Mesodermal cell (in vitro differentiated cells): Measurements from ENCODE around the gene ACTL7B.
"Not testable (repeated sequence)": the region's sequence is repeated elsewhere in the genome, so short reads cannot be mapped to it uniquely, and the experiment has no call there.

Experiments used
- H3K27ac ChIP-seq: 2 replicates; pipeline ENCODE4 v1.7.0; 2013; ENCODE audit warnings: mild to moderate bottlenecking, low read depth, low read length, moderate library complexity; ENCODE audit not compliant: severe bottlenecking
- H3K36me3 ChIP-seq: 2 replicates; pipeline ENCODE4 v1.7.1; 2013; ENCODE audit warnings: mild to moderate bottlenecking, low read length, moderate library complexity; ENCODE audit not compliant: control insufficient read depth, insufficient read depth
- H3K4me1 ChIP-seq: one replicate; pipeline ENCODE4 v1.7.1; 2013; ENCODE audit warnings: mild to moderate bottlenecking, low read length; ENCODE audit not compliant: insufficient read depth, control insufficient read depth, poor library complexity, severe bottlenecking
- H3K4me3 ChIP-seq: 2 replicates; pipeline ENCODE4 v1.7.0; 2013; ENCODE audit warnings: low read length, control low read depth, mild to moderate bottlenecking; ENCODE audit not compliant: insufficient read depth, poor library complexity, severe bottlenecking; ENCODE audit errors: extremely low read depth
- H3K9me3 ChIP-seq: 2 replicates; pipeline ENCODE4 v1.7.1; 2013; ENCODE audit warnings: mild to moderate bottlenecking, low read length, moderate library complexity; ENCODE audit not compliant: control insufficient read depth
- WGBS, 2 experiments: methylation state at CpG; one replicate each; pipeline ENCODE4 v1.1.5; 2013; ENCODE audit warnings: missing lambda C conversion rate in 2 of 2; ENCODE audit not compliant: insufficient coverage in 2 of 2; 5-methylcytosine and 5-hydroxymethylcytosine counted together

Gene ACTL7B

DNA sequence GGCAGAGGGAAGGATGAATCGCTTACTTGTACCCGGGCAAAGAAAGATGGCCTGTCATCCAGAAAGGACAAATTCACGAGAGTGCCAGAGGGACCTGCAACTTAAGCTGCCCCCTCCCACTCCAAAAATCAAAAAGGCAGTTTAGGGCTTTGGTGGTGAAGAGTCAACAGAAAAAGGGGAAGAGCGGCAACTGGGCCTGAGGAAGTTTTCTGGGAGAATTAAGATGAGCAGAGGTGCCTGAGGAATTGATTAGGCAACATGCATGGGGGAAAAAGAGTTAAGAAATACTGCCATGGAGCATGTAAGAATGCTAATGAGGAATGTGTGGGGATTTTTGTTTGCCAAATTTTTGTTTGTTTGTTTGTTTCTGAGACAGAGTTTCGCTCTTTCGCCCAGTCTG, 1.8 kb upstream of the ACTL7B start:
- Histone ChIP-seq H3K36me3 (no peaks in the 10 kb centered on the region), H3K9me3 (no peaks in the 10 kb centered on the region), H3K4me3 (no peak overlapping the region), H3K27ac (no peak overlapping the region), H3K4me1 (no peaks in the 10 kb centered on the region)
- WGBS, 2 experiments, result 92 to 94% methylated on average over 3 of the region's 6 CpGs

DNA sequence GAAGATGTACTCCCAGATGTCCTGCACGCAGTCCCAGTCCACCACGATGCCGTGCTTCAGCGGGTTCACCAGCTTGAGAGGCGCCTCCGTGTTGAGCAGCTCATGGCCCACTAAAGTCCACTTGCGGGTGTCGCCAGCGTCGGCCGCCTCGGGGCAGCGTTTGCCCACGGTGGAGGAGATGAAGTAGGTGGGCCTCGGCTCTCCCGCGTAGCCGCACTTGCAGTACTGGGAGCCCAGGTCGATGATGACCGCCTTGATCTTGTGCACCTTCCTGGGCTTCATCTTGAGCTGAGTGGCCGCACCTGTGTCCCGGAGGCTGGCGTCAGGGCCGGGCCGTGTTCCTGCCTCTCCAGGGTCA, 278 bp downstream of the ACTL7B start:
- no peak overlapping the region for H3K27ac ChIP-seq
- peaks cover 10% of the 10 kb centered on the region for H3K4me1 ChIP-seq
- H3K36me3 ChIP-seq, result no peaks in the 10 kb centered on the region
- WGBS, 2 experiments, result 93 to 95% methylated on average over 22 to 25 of the region's 25 CpGs
- no peak overlapping the region for H3K4me3 ChIP-seq
- no peaks in the 10 kb centered on the region for H3K9me3 ChIP-seq

DNA sequence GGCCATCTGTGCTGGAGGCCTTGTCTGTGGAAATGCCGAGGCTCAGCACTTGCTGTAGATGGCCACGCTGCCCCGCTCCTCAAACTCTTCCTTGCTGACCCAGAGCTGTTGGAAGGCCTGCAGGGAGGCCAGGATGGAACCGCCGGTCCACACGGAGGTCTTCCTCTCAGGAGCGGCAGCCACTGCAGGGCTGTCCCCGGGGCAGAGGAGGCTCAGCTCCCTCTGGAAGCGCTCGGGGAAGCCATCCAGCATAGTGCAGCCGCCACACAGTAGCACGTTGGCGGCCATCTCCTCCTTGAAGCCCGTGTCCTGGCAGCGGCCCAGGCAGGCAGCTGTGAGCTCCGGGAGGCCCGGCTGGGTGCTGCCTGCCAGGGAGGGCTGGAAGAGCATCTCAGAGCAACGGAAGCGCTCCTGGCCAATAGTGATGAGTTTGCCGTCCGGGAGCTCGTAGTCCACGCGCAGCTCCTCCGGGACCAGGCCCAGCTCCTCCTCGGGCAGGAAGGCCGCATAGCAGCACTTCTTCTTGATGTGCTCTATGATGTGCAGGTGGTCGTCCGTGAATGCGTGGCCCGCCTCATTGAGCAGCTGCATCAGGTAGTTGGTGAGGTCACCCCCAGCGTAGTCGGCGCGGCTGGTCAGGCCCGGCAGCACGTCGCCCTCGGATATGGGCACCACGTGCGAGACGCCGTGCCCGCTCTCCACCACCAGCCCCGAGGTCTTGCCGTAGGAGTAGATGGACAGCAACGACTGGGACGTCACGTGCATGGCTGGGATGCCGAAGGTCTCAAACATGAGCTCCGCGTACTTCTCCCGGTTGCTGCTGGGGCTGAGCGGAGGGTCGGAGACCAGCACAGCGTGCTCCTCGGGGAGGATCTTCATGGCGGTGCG, 901 bp downstream of the ACTL7B start:
- H3K27ac ChIP-seq, result no peak overlapping the region
- H3K4me3 ChIP-seq, result no peak overlapping the region
- no peaks in the 10 kb centered on the region for H3K36me3 ChIP-seq
- 93 to 95% methylated on average over 48 to 59 of the region's 59 CpGs for WGBS, 2 experiments
- H3K4me1 ChIP-seq, result peaks cover 10% of the 10 kb centered on the region
- no peaks in the 10 kb centered on the region for H3K9me3 ChIP-seq

DNA sequence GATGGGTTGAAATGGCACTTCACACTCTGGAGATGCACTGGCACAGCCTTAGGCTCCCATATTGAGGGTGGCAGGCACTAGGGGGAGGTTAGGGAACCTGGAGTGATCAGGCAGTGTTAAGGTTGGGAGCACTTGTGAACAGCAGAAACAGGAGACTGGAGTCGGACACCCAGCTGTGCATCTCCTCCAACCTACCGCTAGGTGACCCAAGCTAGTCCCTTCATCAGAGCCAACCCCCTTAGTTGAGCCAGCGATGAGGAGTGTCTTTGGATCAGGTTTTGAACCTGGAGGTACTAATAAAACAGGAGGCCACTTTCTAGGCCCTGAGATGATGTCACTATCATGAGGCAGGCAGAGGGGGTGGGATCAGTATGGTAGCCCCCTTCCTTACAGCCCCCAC, 1.7 kb downstream of the ACTL7B start:
- 92 to 100% methylated on average over 1 to 2 of the region's 3 CpGs for WGBS, 2 experiments
- Histone ChIP-seq H3K4me1 (peaks cover 10% of the 10 kb centered on the region), H3K4me3 (no peak overlapping the region), H3K36me3 (no peaks in the 10 kb centered on the region), H3K27ac (no peak overlapping the region), H3K9me3 (no peaks in the 10 kb centered on the region)

DNA sequence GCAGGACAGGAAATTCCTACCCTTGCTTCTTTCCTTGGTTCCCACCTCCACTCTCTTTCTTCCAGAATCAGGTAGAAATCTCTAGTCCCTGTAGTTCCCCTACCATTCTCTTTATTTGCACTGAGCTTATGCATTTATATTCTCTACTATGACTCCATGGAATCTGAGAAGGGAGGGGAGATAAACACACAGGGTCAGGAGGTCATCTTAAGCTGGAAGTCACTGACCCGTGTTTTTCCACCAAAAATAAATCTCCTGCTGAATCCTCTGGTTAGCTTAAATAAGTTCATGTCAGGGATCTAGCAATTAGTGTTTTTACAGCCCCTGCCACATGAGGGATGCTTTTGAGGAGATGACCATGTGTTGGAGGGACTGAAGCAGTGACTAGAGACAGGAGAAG, 3.7 kb downstream of the ACTL7B start:
- WGBS, 2 experiments, result no CpG with 5 or more reads among the region's 1 CpG
- Histone ChIP-seq H3K27ac (no peak overlapping the region), H3K9me3 (no peaks in the 10 kb centered on the region), H3K36me3 (no peaks in the 10 kb centered on the region), H3K4me3 (no peak overlapping the region), H3K4me1 (peaks cover 10% of the 10 kb centered on the region)

DNA sequence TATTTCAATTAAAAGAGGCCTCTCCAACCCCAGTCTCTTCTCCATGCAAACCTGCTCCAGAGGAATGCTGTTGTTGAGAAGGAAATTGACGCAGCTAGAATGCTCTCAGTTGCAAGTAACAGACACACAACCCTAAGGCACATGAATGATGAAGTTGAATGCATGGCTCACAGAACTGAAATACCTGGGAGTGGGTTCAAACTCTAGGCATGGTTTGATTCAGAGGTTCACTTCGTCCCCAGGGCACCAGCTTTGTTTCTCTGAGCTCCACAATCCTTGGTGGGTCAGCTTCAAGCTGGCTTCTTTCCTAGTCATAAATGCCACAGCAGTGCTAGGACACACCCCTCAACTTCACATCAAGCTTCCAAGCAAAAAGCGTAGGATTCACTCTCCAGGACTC, 4.6 kb downstream of the ACTL7B start:
- WGBS, 2 experiments, result 90 to 97% methylated on average over 2 of the region's 3 CpGs
- Histone ChIP-seq H3K9me3 (no peaks in the 10 kb centered on the region), H3K4me3 (no peak overlapping the region), H3K4me1 (peaks cover 10% of the 10 kb centered on the region), H3K27ac (no peak overlapping the region), H3K36me3 (no peaks in the 10 kb centered on the region)

DNA sequence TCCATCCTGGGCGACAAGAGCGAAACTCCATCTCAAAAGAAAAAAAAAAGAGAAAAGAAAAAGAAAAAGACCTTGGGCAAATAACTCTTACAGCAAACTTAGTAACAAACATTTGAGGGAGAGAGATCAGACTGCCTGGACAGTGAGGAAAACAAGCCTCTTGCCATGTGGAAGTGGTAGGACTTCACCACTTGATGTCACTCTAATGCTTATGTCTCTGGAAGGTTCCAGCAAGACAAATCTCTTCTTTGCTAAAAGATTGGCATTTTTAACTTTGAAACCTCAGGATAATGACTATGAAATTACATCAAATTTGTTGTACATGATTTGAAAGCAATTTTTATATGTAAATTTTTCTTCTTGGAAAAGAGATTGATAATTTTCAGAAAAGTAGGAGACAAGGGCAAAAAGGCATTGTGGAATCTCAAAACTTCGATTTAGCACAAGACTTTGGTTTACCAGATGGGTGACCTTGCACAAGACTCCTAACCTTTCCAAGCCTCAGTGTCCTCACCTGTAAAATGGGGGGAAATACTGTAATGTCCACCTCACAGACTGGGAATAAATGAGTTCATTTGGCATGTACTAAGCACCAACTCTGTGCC, 5.4 kb downstream of the ACTL7B start:
- Histone ChIP-seq H3K27ac (no peak overlapping the region), H3K4me3 (no peak overlapping the region), H3K4me1 (peaks cover 10% of the 10 kb centered on the region), H3K36me3 (no peaks in the 10 kb centered on the region), H3K9me3 (no peaks in the 10 kb centered on the region)
- 80% methylated on average over 1 of the region's 3 CpGs; no CpG with 5 or more reads in 1 of the 2 experiments for WGBS, 2 experiments

DNA sequence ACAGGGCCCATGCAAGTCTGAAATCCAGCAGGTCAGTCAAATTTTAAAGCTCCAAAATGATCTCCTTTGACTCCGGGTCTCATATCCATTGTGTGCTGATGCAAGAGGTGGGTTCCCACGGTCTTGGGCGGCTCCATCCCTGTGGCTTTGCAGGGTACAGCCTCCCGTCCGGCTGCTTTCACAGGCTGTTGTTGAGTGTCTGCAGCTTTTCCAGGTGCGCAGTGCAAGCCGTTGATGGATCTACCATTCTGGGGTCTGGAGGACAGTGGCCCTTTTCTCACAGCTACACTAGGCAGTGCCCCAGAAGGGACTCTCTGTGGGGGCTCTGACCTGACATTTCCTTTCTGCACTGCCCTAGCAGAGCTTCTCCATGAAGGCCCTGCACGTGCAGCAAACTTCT, 7.5 kb downstream of the ACTL7B start:
- H3K4me3 ChIP-seq, H3K4me1 ChIP-seq, H3K36me3 ChIP-seq, H3K9me3 ChIP-seq, H3K27ac ChIP-seq: not testable (repeated sequence)
- WGBS, 2 experiments, result 88 to 90% methylated on average over 7 to 8 of the region's 8 CpGs

DNA sequence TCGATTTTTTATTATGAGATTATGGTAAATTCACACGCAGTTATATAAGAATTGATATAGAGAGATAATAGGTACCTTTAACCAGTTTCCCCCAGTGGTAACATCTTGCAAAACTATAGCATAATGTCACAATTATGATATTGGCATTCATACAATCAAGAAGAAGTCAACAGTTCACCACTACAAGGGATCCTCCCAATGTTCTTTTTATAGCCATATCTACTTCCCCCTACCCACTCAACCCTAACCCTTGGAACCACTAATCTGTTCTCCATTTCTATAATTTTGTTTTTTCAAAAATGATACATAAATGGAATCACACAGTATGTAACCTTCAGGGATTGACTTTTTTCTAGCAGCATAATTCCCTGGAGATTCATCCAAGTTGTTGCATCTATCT, 9.8 kb downstream of the ACTL7B start:
- no CpG with 5 or more reads among the region's 2 CpGs for WGBS, 2 experiments
- H3K9me3 ChIP-seq, result no peaks in the 10 kb centered on the region
- no peak overlapping the region for H3K4me3 ChIP-seq
- H3K36me3 ChIP-seq, result no peaks in the 10 kb centered on the region
- H3K4me1 ChIP-seq, result no peaks in the 10 kb centered on the region
- no peak overlapping the region for H3K27ac ChIP-seq

DNA sequence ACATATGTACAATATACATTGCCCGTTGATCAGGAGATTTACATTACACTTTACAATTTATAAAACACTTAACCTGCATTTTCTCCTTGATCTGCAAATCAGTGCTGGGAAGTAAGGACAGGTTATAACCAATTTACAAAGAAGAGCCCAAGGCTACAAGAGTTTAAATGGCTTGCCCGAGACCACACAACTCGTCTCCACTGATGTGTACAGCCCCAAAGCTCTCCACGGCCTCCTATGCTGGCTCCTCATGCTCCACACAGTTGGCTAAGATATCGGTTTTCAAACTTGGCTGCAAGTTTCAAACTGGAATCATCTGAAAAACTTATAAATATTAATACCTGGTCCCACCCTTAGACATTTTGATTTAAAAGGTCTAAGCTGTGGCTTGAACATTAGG, 10.3 kb downstream of the ACTL7B start:
- H3K36me3 ChIP-seq, result no peaks in the 10 kb centered on the region
- 90 to 94% methylated on average over 3 to 4 of the region's 5 CpGs for WGBS, 2 experiments
- H3K4me3 ChIP-seq, result no peak overlapping the region
- H3K4me1 ChIP-seq, result no peaks in the 10 kb centered on the region
- no peaks in the 10 kb centered on the region for H3K9me3 ChIP-seq
- H3K27ac ChIP-seq, result no peak overlapping the region

DNA sequence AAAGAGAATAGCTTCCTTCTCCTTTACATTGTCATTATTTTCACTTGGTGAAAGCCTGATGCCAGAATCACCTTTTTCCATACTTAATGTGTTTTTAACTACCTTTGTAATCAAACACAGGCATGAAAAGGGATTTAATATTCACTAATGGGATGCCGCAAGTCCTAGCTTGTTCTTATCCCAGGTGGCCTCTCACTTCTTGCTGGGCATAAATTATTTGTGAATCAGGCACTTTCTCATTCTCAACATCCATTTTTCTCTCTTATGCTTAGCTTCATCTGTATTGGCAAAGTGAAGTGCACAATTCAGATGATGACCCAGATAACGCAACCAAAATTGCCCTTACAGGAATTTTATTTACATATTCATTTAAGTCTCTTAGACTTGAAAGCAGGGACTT, 10.9 kb downstream of the ACTL7B start:
- no peaks in the 10 kb centered on the region for H3K4me1 ChIP-seq
- WGBS, 2 experiments, result 100% methylated on average over 1 to 2 of the region's 2 CpGs
- H3K9me3 ChIP-seq, result no peaks in the 10 kb centered on the region
- H3K36me3 ChIP-seq, result no peaks in the 10 kb centered on the region
- H3K4me3 ChIP-seq, result no peak overlapping the region
- no peak overlapping the region for H3K27ac ChIP-seq
